HFFc6 (cell line): ENCODE measurements around the gene TEX2. TPM values are rescaled to one million over a fixed set of nuclear protein-coding genes. Genes with fewer than 3 reads are reported as not detected.

ENCODE experiments used
- DNase-seq: peaks from one replicate; pipeline ENCODE4 v3.0.0-alpha.2; 2018
- H3K27ac Mint-ChIP-seq: 2 replicates; pipeline ENCODE4 v1.8.0; 2020; ENCODE audit warnings: mild to moderate bottlenecking, mixed read lengths
- H3K27me3 Mint-ChIP-seq: 2 replicates; pipeline ENCODE4 v1.8.0; 2021; ENCODE audit warnings: mild to moderate bottlenecking, moderate library complexity, mixed read lengths; ENCODE audit not compliant: insufficient read depth
- H3K36me3 Mint-ChIP-seq: 2 replicates; pipeline ENCODE4 v1.8.0; 2021; ENCODE audit warnings: low read depth, mixed read lengths
- H3K4me1 Mint-ChIP-seq: 2 replicates; pipeline ENCODE4 v1.8.0; 2020; ENCODE audit warnings: low read depth, mixed read lengths
- H3K4me3 Mint-ChIP-seq: 2 replicates; pipeline ENCODE4 v1.8.0; 2020; ENCODE audit warnings: mild to moderate bottlenecking, moderate library complexity, mixed read lengths
- H3K9me3 Mint-ChIP-seq: 2 replicates; pipeline ENCODE4 v1.8.0; 2020; ENCODE audit warnings: mild to moderate bottlenecking, mixed read lengths
- CTCF ChIP-seq: fragments of 200-600 bp; sonication (generic); IDR thresholded peaks from 2 replicates; pipeline ENCODE4 v1.5.0; 2021; ENCODE audit warnings: antibody characterized with exemption, mild to moderate bottlenecking
- total RNA-seq, 6 experiments: library from RNA; stranded (reverse); fragmentation: NEBNext Ultra II Directional; extraction: Animal tissue kit (Norgen Biotek cat#: 25700); gene quantifications; 2 replicates in 1 of 6; 3 replicates in 5 of 6; pipeline ENCODE4 v1.2.3, GENCODE V29; 2021

Gene TEX2
- total RNA-seq, 6 experiments from 2014 or later: 41.2 to 58.7 (median 44.4) TPM

DNA sequence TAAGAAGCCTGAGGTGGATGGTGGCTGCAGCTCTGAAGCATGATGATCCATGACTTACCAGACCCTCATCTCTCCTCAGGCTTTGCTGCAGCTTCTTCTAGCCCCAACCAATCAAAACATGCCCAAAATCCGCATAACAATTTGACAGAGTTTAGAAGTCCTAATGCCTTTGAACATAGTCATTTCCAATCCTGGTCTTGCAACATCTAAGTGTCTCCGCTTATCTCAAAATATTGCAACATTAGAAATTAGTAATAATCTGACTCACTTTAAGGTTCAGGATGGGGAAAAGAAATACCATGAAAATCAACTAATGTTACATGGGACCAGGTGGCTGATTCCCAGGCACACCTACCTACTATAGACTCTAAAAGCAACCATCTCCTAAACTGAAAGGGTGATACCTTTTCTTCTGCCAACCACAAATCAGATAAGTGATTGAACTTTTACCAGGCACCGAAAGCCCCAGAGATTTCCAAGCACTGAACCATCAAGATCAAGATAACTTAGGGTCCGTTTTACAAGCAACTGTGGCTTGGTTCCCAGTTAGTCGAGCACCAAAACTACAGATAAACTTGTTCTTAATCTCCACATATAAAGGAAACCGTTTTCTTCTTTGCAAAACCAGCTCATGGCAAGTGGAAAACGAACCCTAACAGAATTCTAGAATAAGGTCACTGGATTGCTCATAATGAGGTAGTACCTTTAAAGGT is 147.1 kb downstream of the TEX2 start:
- H3K4me1 Mint-ChIP-seq: peaks cover 51% of the 10 kb centered on the region
- no peaks in the 10 kb centered on the region for H3K9me3 Mint-ChIP-seq
- peaks cover 9% of the 10 kb centered on the region for H3K36me3 Mint-ChIP-seq

GRCh38 chr17:64115043-64115698 is 147.9 kb downstream of the TEX2 start:
- H3K36me3 Mint-ChIP-seq: peaks cover 14% of the 10 kb centered on the region
- H3K4me1 Mint-ChIP-seq: peaks cover 58% of the 10 kb centered on the region

More for the DNA sequence above, 147.1 kb downstream of the TEX2 start:
- H3K27ac Mint-ChIP-seq: peak overlapping the region; percentile 77
- DNase-seq: peak; percentile 84
- H3K4me3 Mint-ChIP-seq: peak overlapping the region; percentile 81
- no peak for TF ChIP-seq CTCF
- no peaks in the 10 kb centered on the region; the same call in 1 of the 2 replicates for H3K27me3 Mint-ChIP-seq

DNA sequence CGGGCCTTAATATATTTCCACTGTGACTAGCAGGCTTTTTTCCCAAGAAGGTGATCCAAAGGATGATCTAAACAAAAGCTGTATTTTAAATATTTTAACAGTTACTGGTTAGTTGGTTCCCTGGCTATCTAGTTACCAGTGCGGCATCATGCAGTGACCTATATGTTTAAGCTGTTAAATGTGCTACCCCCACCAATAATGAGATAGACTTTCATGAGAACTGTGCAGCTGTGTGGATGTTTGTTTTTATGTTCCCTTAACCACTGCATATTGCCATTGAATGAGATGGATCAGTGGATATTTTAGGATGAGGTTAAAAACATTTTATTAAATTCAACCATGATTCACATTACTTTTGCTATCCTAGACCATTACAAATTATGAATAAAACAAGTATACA is 150.1 kb downstream of the TEX2 start:
- no peak for TF ChIP-seq CTCF
- Mint-ChIP-seq H3K36me3 (peaks cover 14% of the 10 kb centered on the region), H3K4me1 (peaks cover 55% of the 10 kb centered on the region), H3K9me3 (no peaks in the 10 kb centered on the region), H3K4me3 (no peak overlapping the region), H3K27me3 (no peaks in the 10 kb centered on the region; the same call in 1 of the 2 replicates), H3K27ac (no peak overlapping the region)
- no peak for DNase-seq

More at GRCh38 chr17:64115043-64115698, 147.9 kb downstream of the TEX2 start:
- peak overlapping the region; percentile 81 for H3K4me3 Mint-ChIP-seq
- H3K9me3 Mint-ChIP-seq: no peaks in the 10 kb centered on the region
- no peak for TF ChIP-seq CTCF
- no peaks in the 10 kb centered on the region; the same call in 1 of the 2 replicates for H3K27me3 Mint-ChIP-seq
- no peak for DNase-seq
- H3K27ac Mint-ChIP-seq: peak overlapping the region; percentile 77

- peaks cover 14% of the 10 kb centered on the region for H3K36me3 Mint-ChIP-seq
- DNase-seq: no peak
- H3K4me3 Mint-ChIP-seq: no peak overlapping the region
- TF ChIP-seq CTCF: no peak
- H3K4me1 Mint-ChIP-seq: peaks cover 50% of the 10 kb centered on the region
- no peaks in the 10 kb centered on the region for H3K9me3 Mint-ChIP-seq
- H3K27ac Mint-ChIP-seq: no peak overlapping the region
- no peaks in the 10 kb centered on the region; the same call in 1 of the 2 replicates for H3K27me3 Mint-ChIP-seq
Observed at GRCh38 chr17:64111831-64112230, 151.2 kb downstream of the TEX2 start.

GRCh38 chr17:64110379-64111152 is 152.5 kb downstream of the TEX2 start:
- no peak overlapping the region for H3K4me3 Mint-ChIP-seq
- no peak overlapping the region for H3K27ac Mint-ChIP-seq
- no peak for TF ChIP-seq CTCF
- peaks cover 14% of the 10 kb centered on the region for H3K36me3 Mint-ChIP-seq
- no peaks in the 10 kb centered on the region; the same call in 1 of the 2 replicates for H3K27me3 Mint-ChIP-seq
- DNase-seq: no peak
- no peaks in the 10 kb centered on the region for H3K9me3 Mint-ChIP-seq
- peaks cover 47% of the 10 kb centered on the region for H3K4me1 Mint-ChIP-seq
